ENCODE results near the gene TDRD3. TPM values are rescaled to one million over a fixed set of nuclear protein-coding genes. Genes with fewer than 3 reads are reported as not detected.

TDRD3 gene
- polyA plus RNA-seq, 1 donor from 2014 or later: 6.9 TPM

DNA sequence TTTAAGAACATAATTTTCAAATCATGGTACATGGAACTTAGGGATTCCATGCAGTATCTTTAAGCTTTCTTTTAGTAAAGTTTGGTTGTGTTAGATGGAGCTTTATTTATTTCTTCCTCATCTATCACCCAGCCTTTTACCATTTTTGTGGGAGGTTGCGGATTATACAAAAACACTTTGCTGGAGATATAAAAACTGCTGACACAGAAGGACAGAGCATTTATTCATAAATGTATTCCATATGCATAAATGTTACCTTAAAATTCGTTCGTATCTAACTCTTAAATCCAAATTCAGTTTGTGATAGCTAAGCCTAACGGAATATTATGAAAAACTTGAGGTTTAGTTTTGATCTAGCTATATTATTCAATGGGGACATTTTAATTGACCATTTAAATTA lies 143.3 kb downstream of the TDRD3 start:
- H3K27ac Mint-ChIP-seq: no peak overlapping the region
- no peaks in the 10 kb centered on the region for H3K27me3 Mint-ChIP-seq
- H3K36me3 Mint-ChIP-seq: peaks cover 13% of the 10 kb centered on the region
- H3K4me3 Mint-ChIP-seq: no peak overlapping the region
- no peaks in the 10 kb centered on the region for H3K9me3 Mint-ChIP-seq
- H3K4me1 Mint-ChIP-seq: no peaks in the 10 kb centered on the region

DNA sequence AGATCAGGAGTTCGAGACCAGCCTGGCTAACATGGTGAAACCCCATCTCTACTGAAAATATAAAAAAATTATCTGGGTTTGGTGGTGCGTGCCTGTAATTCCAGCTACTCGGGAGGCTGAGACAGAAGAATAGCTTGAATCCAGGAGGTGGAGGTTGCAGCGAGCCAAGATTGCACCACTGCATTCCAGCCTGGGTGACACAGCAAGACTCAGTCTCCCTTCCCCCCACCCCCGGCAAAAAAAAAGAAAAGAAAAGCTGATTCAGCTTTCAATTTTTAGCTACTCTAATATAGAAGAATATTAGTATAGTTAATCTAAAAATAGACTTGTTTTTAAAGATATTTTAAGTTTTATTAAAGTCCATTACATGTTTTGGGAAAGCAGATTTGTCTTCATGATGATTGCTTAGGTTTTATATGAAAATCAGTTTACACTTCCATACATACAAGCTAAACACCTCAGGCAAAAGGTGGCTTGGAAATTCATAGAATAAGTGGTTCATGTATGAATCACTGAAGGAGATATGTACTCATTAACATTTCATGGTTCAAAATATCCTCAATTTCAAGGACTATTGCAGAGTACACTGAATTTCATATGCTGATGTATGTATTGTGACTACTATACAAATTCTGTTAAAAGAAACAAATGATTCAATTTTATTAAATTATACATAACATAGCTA lies 165.2 kb downstream of the TDRD3 start:
- Mint-ChIP-seq H3K9me3 (no peaks in the 10 kb centered on the region), H3K27ac (no peak overlapping the region), H3K27me3 (no peaks in the 10 kb centered on the region), H3K4me1 (peaks cover 0 to 2% (median 0%) of the 10 kb centered on the region in 3 donors), H3K4me3 (no peak overlapping the region), H3K36me3 (peaks cover 8% of the 10 kb centered on the region)

DNA sequence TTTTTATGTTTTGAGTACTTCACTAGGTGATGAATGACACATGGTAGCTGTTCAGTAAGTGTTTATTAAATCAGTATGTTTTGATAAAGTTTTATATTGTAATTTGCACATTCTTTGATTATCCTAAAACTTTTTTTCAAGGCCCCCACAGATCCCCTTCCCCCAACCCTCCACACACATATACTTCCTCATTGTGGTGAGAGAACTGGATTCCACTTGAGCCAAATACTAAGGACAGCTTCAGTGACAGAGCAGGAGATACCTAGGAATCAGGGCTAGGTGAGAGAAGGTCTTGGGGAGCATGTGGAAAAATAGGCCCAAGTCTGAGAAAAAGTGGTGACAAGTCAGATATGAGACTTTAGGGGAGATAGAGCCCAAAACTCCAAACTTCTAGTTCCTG lies 174.6 kb downstream of the TDRD3 start:
- Mint-ChIP-seq H3K36me3 (peaks cover 20% of the 10 kb centered on the region), H3K9me3 (peaks cover 0 to 2% (median 1%) of the 10 kb centered on the region in 3 donors), H3K4me3 (no peak overlapping the region), H3K27ac (no peak overlapping the region), H3K4me1 (peaks cover 0 to 2% (median 0%) of the 10 kb centered on the region in 3 donors), H3K27me3 (no peaks in the 10 kb centered on the region)

DNA sequence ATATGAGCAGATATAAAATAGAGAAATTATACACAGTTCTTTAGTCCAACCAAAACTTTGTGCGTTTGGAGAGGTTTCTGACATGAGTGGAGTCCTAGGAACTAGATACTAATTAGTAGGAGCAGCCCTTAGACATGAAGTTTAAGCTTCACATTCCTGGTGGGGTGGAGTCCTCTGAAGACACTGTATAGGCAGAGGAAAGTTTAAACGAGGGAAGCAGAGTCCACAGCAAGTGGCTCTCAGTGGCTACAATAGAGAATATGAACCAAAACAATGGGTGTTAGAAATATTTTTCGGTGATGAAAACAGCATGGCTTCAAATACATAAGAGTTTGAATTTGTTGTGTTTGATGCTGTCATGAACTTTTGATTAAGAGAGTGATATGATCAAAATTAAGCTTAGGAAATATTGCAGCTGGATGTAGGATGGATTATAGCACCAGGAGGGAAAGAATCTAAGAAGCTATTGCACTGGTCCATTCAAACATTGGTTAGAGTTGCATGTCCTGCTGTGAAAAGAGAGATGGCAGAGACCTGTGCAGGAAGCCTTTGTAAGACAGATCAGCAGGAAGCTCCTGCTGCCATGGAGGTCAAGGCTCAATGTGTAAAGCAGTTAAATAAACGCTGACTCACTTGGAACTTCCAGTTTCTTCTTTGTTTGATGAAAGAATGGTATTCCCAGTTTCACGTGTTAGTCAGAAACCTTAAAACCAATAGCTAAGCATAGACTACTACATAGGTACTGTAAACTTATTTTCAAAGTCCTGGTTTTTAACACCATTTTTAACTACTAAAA lies 175.2 kb downstream of the TDRD3 start:
- Mint-ChIP-seq H3K4me1 (no peaks in the 10 kb centered on the region), H3K9me3 (peaks cover 0 to 2% (median 1%) of the 10 kb centered on the region in 3 donors), H3K27ac (no peak overlapping the region), H3K27me3 (no peaks in the 10 kb centered on the region), H3K36me3 (peaks cover 18% of the 10 kb centered on the region), H3K4me3 (no peak overlapping the region)

- peaks cover 0 to 2% (median 1%) of the 10 kb centered on the region in 3 donors for H3K9me3 Mint-ChIP-seq
- peaks cover 18% of the 10 kb centered on the region for H3K36me3 Mint-ChIP-seq
- H3K27ac Mint-ChIP-seq: no peak overlapping the region
Measured at GRCh38 chr13:60572855-60573254, 175.8 kb downstream of the TDRD3 start.

GRCh38 chr13:60574735-60575134 lies 177.7 kb downstream of the TDRD3 start:
- H3K27ac Mint-ChIP-seq: no peak overlapping the region

More at GRCh38 chr13:60572855-60573254, 175.8 kb downstream of the TDRD3 start:
- Mint-ChIP-seq H3K27me3 (no peaks in the 10 kb centered on the region), H3K4me3 (no peak overlapping the region), H3K4me1 (no peaks in the 10 kb centered on the region)

DNA sequence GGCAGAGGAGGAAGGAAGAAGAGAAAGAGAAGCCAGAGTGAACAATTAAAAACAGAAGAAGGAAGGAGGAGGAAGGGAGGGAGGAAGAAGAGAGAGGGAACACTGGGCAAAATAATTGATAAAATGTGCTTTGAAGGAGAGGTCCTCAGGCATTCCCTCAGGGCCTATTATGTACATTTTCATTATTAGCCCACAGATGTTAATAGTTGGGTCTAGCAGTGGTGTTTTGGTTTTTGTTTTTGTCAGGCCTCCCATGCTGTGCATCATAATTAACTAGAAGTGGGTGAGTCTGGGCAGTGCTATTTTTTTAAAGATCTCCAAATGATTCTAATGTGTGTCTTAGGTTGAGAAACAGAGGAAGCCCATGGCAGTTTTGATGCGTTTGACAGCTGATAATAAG lies 178.1 kb downstream of the TDRD3 start:
- H3K4me1 Mint-ChIP-seq: no peaks in the 10 kb centered on the region
- H3K9me3 Mint-ChIP-seq: peaks cover 0 to 1% (median 0%) of the 10 kb centered on the region in 3 donors
- H3K36me3 Mint-ChIP-seq: peaks cover 11% of the 10 kb centered on the region
- no peak overlapping the region for H3K4me3 Mint-ChIP-seq
- no peaks in the 10 kb centered on the region for H3K27me3 Mint-ChIP-seq
- H3K27ac Mint-ChIP-seq: no peak overlapping the region

More at GRCh38 chr13:60574735-60575134, 177.7 kb downstream of the TDRD3 start:
- Mint-ChIP-seq H3K36me3 (peaks cover 11% of the 10 kb centered on the region), H3K9me3 (peaks cover 0 to 1% (median 0%) of the 10 kb centered on the region in 3 donors), H3K4me1 (no peaks in the 10 kb centered on the region), H3K4me3 (no peak overlapping the region), H3K27me3 (no peaks in the 10 kb centered on the region)

GRCh38 chr13:60577761-60578160 lies 180.7 kb downstream of the TDRD3 start:
- Mint-ChIP-seq H3K27ac (no peak overlapping the region), H3K27me3 (no peaks in the 10 kb centered on the region), H3K4me1 (no peaks in the 10 kb centered on the region), H3K4me3 (no peak overlapping the region), H3K9me3 (peaks cover 0 to 1% (median 0%) of the 10 kb centered on the region in 3 donors), H3K36me3 (peaks cover 8% of the 10 kb centered on the region)

DNA sequence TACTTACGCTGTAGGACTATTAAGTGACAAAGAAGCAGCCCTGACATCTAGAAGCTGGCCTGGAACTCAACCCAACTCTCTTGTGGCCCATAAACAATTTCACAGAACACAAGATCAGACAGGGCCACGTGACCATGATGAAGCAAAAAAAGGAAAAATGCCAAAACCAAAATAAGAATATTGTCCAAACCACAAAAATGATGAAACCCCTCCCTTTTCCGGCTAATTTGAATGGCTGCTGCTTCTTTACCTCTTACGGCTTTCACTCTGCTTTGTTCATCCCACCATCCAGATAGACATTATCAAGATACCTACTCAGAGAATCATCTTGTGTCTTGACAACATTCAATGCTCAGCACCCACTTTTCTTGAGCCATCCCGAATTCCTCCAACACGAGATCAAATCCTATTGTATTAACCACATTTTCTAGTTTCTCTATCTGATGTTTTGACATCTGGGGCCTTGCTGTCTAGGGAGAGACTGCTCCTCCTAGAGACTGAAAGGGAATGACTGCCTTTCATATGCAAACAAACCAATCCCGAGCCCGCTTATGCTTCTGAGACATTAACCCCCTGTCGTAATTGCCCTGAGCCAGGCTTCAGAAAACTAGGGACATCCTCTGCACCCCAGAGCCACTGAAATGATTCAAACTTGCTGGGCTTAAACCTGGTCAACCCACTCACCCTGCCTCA lies 186.3 kb downstream of the TDRD3 start:
- H3K4me1 Mint-ChIP-seq: peaks cover 0 to 4% (median 0%) of the 10 kb centered on the region in 3 donors
- H3K9me3 Mint-ChIP-seq: peaks cover 0 to 1% (median 0%) of the 10 kb centered on the region in 3 donors
- peak overlapping the region in 1 of 3 donors; percentile 19 for H3K27ac Mint-ChIP-seq
- peak overlapping the region in 1 of 4 donors; percentile 5 for H3K4me3 Mint-ChIP-seq
- H3K27me3 Mint-ChIP-seq: no peaks in the 10 kb centered on the region
- H3K36me3 Mint-ChIP-seq: no peaks in the 10 kb centered on the region

DNA sequence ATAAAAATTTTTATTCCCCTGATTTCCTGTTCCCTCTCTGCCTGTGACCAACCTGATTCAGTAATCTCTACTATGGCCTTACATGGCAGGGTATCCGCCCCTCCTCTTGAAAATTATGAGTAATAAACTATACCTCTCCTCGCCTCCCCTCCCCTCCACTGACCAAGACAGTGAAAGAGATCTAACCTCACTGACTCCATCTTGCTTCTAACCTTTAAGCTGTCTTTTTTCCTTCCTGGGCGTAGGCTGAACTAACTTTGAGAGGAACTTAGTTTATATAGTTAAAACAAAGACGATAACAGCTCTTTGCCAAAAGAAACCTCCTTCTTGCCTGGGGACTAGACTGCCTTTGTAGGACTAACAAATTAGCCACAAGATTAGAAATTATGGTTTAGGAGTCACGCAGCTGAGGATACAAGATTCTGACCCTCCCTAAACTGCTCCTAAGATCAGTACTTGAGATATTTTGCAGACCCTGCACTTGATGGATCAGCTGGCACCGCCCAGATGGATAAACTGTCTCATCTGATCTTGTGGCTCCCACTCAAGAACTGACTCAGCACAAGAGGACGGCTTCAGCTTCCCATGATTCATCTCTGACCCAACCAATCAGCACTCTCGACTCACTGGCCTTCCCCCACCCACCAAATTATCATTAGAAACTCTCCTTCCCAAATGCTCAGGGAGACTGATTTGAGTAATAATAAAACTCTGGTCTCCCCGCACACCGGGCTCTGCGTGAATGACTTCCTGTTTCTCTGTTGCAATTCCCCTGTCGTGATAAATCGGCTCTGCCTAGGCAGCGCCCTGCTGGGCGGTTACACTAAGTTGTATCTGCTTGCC lies 187.1 kb downstream of the TDRD3 start:
- H3K27ac Mint-ChIP-seq: peak overlapping the region in 1 of 3 donors; percentile 19
- peaks cover 0 to 4% (median 0%) of the 10 kb centered on the region in 3 donors for H3K4me1 Mint-ChIP-seq
- H3K36me3 Mint-ChIP-seq: no peaks in the 10 kb centered on the region
- peaks cover 0 to 1% (median 0%) of the 10 kb centered on the region in 3 donors for H3K9me3 Mint-ChIP-seq
- H3K4me3 Mint-ChIP-seq: peak overlapping the region in 2 of 4 donors; percentile 5 to 65
- no peaks in the 10 kb centered on the region for H3K27me3 Mint-ChIP-seq

DNA sequence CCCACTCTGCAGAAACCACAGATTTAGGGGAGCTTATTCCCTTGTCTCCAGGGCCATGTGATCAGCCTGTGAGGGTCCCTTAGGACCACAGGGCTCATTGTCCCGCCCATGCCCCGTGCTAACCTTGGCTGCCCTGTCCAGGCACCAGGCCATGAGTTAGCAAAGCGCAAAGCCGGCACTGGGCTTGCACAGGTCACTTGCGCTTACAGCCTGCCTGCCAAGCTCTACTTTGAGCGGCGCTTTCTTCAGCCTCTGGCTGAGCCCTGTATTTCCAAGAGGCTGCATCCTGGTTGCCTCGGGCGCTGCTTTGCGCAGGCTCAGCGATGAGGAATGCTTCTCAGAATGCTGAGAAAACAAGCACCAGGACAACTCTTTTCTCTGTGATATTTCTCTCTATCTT lies 188.0 kb downstream of the TDRD3 start:
- Mint-ChIP-seq H3K4me1 (peaks cover 0 to 4% (median 0%) of the 10 kb centered on the region in 3 donors), H3K36me3 (no peaks in the 10 kb centered on the region), H3K27me3 (no peaks in the 10 kb centered on the region), H3K27ac (no peak overlapping the region), H3K4me3 (no peak overlapping the region), H3K9me3 (peaks cover 0 to 1% (median 0%) of the 10 kb centered on the region in 3 donors)

- Mint-ChIP-seq H3K27ac (no peak overlapping the region), H3K36me3 (no peaks in the 10 kb centered on the region), H3K27me3 (peaks cover 1% of the 10 kb centered on the region), H3K4me1 (no peaks in the 10 kb centered on the region), H3K4me3 (no peak overlapping the region), H3K9me3 (no peaks in the 10 kb centered on the region)
Measured at GRCh38 chr13:60590800-60591747, 194.1 kb downstream of the TDRD3 start.

- Mint-ChIP-seq H3K4me3 (no peak overlapping the region), H3K27me3 (no peaks in the 10 kb centered on the region), H3K36me3 (no peaks in the 10 kb centered on the region), H3K4me1 (no peaks in the 10 kb centered on the region), H3K27ac (no peak overlapping the region), H3K9me3 (no peaks in the 10 kb centered on the region)
Measured at GRCh38 chr13:60603049-60603448, 206.0 kb downstream of the TDRD3 start.
